ENCODE results near the gene STAT4.
"Not testable (repeated sequence)": the region's sequence is repeated elsewhere in the genome, so short reads cannot be mapped to it uniquely, and the experiment has no call there.

Gene STAT4

DNA sequence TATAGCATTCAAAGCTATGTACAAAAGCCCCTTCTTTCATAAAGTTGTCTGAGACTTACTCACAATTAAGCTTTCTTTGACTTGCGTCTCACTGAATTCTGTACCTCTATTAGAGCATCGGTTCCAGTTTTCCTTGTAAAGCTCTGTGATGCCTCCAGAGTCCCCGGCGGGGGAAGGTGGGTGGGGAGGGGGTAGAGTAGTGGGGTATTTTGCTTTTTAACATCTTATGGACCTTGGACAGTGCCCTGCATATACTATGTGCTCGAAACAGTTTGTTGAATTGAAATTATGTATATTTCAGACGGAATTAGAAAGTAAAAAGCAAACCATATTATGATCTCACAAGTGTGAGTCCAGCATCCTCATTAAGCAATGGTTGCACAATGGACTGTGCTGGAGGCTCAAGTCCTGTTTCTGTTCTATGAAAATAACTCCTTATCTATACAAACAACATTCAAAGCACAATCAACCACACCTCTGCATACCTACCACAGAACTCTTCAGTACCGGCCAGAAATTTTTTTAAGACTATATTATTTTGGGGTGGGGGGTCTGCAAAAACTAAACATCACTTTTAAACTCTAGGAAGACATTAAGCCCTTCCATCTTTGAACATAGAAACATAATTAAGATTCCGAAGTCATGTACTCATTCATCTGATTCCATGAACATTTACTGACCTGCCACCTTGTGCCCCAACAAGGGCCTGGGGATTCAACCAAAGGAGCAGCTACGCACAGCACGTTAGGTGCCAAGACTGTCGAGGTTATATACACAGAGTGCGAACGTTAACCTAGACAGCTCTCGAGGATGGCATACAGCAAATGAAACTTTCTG, 137.7 kb downstream of the STAT4 start:
- DNase-seq: no peak

DNA sequence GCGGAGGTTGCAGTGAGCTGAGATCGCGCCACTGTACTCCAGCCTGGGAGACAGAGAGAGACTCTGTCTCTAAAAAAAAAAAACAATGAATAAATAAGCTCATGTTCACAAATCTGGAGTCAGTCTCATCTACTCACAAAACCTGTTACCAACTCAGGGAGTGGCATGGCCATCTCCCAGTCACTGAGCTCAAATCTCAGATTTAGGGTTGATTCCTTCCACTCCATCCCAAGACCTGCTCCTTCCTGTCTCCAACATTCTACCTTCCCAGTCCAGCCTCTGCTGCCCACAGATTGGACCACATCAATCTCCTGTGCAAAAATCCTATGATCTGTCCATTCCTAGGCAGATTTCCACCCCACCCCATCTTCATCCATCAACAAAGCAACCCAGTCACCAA, 138.4 kb downstream of the STAT4 start:
- no peak for DNase-seq

DNA sequence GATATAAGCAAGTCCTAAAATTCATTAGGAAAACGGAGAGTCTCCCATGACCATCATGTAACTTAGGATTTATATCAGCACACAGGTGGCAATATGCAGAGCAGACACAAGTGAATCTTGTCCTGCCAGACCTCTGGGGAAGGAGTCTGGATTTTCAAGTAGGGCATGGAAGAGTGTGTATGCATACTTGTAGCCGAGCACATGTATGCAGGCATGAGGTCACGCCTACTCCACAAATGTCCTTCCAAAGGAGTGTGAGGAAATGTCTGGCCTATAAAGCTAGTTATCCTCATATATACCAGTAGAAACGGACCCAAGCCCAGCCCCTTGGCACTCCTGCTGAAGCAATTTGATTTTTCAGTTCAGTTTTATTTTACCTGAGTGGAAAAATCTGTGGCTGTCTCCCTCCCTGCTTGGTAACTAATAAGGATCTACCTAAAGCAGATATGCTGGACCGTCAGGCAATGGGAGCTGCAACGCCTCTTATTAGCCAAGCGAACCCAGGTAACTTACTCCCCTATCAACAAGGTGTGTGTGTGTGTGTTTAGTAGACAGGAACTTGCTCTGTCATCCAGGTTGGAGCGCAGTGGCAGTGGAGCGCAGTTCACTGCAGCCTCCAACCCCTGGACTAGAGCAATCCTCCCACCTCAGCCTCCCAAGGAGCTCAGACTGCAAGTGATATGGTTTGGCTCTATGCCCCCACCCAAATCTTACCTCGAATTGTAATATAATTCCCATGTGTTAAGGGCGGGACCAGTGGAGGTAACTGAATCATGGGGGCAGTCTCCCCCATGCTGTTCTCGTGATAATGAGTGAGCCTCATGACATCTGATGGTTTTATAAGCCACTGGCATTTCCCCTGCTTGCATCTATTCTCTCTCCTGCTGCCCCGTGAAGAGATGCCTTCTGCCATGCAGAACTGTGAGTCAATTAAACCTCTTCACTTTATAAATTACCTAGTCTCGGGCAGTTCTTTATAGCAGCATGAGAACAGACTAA, 139.6 kb downstream of the STAT4 start:
- DNase-seq: no peak

- DNase-seq: no peak
Measured at GRCh38 chr2:191009541-191010374, 141.0 kb downstream of the STAT4 start.

GRCh38 chr2:191008286-191008685, 142.5 kb downstream of the STAT4 start:
- no peak for DNase-seq

GRCh38 chr2:191006997-191007783, 143.6 kb downstream of the STAT4 start:
- DNase-seq: no peak

DNA sequence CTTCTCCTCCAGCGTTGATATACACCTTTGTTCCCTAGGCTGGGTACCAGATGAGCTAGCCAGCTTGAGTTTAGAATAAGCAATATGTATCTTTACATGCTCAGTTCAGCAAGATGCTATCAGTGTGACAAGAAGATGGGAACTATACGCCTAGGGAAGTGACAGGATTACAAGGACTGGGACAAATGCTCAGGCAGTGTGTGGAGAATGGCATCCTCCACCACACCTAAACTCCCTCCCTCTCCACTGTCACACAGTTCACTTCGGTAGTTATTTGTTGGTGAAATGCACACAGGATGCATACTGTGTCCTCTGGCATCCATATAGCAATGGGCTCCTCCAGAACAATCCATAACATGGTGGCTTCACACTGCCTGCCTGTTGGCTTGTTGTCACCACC, 144.5 kb downstream of the STAT4 start:
- no peak for DNase-seq

DNA sequence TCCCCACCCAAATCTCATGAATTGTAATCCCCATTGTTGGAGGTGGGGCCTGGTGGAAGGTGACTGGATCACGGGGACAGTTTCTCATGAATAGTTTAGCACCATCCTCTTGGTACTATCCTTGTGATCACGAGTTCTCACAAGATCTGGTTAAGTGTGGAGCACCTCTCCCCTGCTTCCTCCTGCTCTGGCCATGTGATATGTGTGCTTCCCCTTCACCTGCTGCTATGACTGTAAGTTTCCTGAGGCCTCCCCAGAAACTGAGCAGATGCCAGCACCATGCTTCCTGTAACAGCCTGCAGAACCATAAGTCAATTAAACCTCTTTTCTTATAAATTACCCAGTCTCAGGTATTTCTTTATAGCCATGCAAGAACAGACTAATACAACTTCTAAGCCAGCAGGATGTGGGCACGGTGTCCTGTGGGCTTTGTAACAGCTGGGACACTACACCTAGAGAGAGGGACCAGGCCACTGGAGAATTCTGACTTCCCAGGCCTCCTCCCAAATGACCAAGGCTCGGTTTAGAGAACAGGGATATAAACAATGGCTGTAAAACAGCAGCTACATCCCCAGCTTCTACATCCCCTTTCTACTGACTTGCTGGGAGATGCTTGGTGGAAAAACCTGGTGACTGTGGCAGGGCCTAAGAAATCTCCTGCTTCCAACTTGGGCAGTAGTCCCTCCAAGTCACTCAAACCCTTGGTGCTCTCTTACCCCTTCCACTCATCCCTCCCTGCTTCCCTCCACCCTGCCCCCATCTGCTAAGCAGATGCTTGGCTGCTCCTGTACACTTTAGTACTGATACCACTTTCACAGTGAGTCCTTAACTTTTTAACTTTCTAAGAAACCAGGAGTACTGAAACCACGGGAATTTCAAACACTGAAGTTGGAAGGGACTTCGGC, 147.1 kb downstream of the STAT4 start:
- no peak for DNase-seq

- no peak for DNase-seq
Measured at GRCh38 chr2:191001624-191002023, 149.2 kb downstream of the STAT4 start.

- DNase-seq: no peak
Measured at GRCh38 chr2:191001032-191001431, 149.8 kb downstream of the STAT4 start.

GRCh38 chr2:190999949-191000665, 150.7 kb downstream of the STAT4 start:
- no peak for DNase-seq

- DNase-seq: no peak
Measured at GRCh38 chr2:190999058-190999457, 151.7 kb downstream of the STAT4 start.

DNA sequence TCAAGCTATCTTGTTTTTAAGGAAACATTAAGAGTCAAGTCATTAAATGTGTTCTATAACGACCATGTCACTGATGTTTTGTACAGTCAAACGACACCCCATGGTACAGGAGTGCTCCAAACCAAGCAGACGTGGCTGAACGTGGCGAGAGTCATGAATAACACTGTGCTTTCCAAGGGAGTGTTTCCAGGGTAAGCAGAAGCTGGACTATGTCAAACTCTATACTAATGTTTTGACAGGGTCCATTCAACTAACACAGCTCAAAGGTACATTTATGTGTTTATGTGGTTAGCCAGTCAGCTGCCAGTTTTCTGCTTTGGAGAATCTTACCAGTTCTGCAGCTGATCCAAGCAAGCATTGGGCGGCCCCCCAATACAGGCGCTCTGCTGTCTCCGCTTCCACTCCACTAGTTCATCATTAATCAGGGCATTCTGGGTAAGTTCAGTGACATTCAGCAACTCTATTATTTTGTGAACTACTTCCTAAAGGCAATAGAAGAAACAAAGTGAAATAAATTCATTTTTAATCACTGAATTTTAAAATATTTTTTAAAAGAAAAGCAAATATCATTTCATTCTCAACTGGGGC, 153.2 kb downstream of the STAT4 start:
- DNase-seq: no peak

DNA sequence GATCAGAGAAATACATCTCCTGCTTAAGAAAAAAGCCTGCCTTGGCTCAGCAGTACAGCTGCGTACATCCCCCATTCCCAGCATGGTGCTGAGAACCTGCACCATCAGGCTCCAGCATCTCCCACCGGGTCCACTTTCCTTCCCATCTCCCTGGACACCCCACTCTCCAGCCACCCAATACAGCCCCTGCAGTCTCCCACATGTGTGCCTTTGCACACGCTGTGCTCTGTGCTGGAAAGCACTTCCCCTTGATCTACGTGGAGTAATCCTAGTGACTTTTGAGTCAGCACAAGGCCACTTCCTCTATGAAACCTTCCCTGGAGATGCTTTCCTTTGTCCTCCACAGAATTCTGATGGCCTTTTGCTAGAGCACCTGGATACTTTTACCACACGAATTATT, 153.8 kb downstream of the STAT4 start:
- no peak for DNase-seq

GRCh38 chr2:190996338-190996946, 154.4 kb downstream of the STAT4 start:
- no peak for DNase-seq

DNA sequence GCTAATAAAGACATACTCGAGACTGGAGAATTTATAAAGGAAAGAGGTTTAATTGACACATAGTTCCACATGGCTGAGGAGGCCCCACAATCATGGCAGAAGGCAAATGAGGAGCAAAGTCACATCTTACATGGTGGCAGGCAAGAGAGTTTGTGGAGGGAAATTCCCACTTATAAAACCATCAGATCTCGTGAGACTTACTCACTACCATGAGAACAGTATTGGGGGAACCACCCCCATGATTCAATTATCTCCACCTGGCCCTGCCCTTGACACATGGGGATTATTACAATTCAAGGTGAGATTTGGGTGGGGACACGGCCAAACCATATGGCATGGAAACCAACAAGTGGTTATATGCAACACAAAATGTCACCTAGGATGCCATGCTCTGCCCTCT, 155.5 kb downstream of the STAT4 start:
- DNase-seq: not testable (repeated sequence)

GRCh38 chr2:190994148-190994547, 156.6 kb downstream of the STAT4 start:
- no peak for DNase-seq

GRCh38 chr2:190993292-190993643, 157.5 kb downstream of the STAT4 start:
- DNase-seq: no peak

DNA sequence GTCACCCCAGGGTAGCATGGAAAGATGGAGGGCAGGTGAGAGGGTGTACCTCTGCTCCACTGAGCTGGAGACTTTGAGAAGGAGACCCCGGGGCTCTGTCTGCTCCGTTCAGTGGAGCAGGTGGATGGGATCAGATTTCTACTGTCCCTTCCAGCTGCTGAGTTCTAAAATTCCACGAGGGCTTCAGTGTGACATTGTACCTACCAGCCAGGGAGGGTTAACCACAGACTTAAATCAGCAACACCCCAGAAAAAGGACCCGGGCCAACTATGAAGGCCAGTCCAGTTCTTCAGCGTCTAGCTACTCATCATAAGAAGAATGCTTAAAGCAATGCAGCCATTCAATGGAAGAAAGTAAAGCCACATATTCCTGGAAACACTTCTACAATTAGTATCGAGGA, 160.7 kb downstream of the STAT4 start:
- no peak for DNase-seq
